SKM-1 treated with dmso at 0.1 percent for 144 hours (cell line): Measurements from ENCODE around the gene HTN1.
"Not testable (repeated sequence)": the region's sequence is repeated elsewhere in the genome, so short reads cannot be mapped to it uniquely, and the experiment has no call there.

Experiments used
- DNase-seq: peaks from one replicate; lab custom pipeline; 2025; ENCODE audit not compliant: unreplicated experiment; lab: John Stamatoyannopoulos, UW

Gene HTN1

GRCh38 chr4:70050138-70050537, at the start of gene HTN1:
Gene HTN1, plus strand, starts transcription at chr4:70050438. Its CDS starts 2,639 bp downstream, at chr4:70053077.
- not testable (repeated sequence) for DNase-seq

DNA sequence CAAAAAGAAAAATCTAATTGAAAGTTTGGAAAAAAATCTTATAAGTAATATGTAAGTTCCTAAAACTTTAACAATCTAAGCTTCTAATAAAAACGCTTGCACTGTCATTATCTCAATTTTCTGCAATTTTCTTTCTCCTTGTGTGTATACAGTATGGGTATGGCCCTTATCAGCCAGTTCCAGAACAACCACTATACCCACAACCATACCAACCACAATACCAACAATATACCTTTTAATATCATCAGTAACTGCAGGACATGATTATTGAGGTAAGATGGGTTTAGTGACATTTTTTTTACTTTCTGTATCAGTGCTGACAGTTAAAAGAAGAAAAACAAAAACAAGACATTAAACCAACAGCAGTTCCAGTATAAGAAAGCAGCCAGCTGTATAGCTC, 49.5 kb upstream of the HTN1 start:
- DNase-seq: no peak

GRCh38 chr4:70002507-70002906, 47.7 kb upstream of the HTN1 start:
- DNase-seq: no peak

DNA sequence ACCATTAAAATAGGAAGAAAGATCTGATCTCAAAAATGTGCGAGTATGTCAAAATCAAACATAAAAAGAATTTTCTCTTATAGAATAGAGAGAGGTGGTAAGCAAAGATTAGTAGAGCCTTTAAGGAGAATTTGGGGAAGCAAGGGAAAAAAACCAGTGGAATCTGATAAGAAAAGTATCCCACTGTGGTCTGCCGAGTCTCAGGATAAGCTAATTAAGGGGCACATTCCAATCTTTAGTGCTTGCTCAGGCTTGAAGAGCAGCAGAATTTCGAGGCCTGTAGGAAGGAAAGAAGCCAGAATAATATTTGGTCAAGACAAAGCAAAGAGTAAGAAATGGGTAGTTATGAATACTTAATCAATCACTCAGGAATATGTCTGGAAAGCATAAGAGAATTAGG, 41.5 kb upstream of the HTN1 start:
- no peak for DNase-seq

GRCh38 chr4:70019006-70019405, 31.2 kb upstream of the HTN1 start:
- DNase-seq: not testable (repeated sequence)

DNA sequence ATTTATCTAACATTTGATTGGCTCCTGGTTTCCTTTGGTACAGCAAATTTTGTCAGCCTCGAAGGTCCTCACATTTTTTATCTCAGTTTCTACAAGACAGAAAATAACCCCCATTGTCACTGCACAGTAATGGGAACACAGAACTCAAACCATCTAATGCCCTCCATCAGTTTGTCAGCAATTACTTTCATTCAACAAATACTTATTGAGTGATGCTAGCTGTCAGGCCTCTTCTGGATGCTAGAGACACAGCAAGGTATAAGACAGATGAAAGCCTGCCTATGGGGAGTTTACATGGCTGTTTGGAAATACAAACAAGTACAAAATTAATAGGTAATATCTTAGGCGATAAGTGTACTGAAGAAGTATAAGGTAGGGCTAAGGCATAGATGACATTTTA, 27.0 kb upstream of the HTN1 start:
- DNase-seq: no peak

GRCh38 chr4:70027011-70027410, 23.2 kb upstream of the HTN1 start:
- DNase-seq: no peak

GRCh38 chr4:70028159-70028558, 22.1 kb upstream of the HTN1 start, which contains the start of gene HTN3:
Gene HTN3, plus strand, starts transcription at chr4:70028459. Its CDS starts 2,282 bp downstream, at chr4:70030741.
- DNase-seq: not testable (repeated sequence)

- DNase-seq: not testable (repeated sequence)
Measured at GRCh38 chr4:70037559-70037958, 12.7 kb upstream of the HTN1 start.

DNA sequence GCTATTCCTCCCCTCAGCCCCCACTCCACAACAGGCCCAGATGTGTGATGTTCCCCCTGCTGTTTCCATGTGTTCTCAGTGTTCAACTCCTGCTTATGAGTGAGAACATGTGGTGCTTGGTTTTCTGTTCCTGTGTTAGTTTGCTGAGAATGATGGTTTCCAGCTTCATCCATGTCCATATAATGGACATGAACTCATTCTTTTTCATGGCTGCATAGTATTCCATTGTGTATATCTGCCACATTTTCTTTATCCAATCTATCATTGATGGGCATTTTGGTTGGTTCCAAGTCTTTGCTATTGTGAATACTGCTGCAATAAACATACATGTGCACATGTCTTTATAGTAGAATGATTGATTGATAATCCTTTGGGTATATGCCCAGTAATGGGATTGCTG, 10.3 kb upstream of the HTN1 start:
- not testable (repeated sequence) for DNase-seq

DNA sequence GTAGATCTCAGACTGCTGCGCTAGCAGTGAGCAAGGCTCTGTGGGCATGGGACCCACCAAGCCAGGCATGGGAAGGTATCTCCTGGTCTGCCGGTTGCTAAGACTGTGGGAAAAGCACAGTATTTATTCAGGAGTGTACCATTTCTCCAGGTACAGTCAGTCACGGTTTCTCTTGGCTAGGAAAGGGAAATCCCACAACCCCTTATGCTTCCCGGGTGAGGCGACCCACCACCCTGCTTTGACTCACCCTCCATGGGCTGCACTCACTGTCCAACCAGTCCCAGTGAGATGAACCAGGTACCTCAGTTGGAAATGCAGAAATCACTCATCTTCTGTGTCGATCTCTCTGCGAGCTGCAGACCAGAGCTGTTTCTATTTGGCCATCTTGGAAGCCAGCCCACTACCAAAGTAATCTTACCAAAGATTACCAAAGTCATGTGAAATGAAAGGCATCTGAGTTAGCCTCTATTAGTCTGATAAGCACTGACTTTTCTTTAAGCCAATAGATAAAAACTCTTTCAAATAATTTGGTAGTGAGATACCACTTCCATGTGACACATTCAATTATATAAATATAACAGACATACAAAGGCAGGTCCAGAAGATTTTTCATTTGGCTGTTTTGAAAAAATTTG, 8.5 kb upstream of the HTN1 start:
- DNase-seq: no peak

GRCh38 chr4:70056534-70056933, 6.3 kb downstream of the HTN1 start:
- not testable (repeated sequence) for DNase-seq

DNA sequence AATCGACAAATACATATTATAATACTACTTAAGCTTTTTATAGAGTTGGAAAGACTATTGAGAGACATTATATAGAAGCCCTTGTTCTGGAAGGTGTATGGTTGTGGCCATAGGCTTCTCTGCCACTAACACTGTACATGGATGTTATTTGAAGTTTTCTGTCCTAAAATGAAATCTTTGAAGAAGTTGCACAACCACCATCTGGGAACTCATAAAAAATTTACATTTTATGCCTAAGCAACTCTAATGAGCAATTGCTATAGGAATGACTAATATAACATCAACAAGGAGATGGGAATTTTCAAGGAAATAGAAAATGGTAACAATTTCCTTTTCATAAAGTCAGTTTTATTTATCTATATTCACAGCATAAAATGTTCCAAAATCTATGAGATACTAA, 7.4 kb downstream of the HTN1 start:
- DNase-seq: no peak

DNA sequence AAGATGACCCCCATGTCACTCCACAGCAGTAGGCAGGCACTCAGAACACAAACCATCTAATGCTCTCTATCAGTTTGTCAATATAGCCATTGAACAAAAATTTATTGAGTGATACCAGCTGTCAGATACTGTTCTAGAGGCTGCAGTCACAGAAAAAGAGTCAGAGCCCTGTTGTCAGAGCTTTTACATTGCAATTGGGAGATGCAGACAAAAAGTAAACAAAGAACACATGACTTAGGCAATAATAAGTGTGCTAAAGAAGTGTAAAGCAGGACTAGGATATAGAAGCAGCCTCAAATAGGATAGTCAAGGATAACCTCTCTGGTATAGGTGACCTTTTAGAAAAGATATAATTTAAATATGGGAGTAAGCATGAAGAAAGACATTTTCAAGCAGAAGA, 8.9 kb downstream of the HTN1 start:
- DNase-seq: no peak

GRCh38 chr4:70062000-70062399, 11.8 kb downstream of the HTN1 start:
- no peak for DNase-seq

DNA sequence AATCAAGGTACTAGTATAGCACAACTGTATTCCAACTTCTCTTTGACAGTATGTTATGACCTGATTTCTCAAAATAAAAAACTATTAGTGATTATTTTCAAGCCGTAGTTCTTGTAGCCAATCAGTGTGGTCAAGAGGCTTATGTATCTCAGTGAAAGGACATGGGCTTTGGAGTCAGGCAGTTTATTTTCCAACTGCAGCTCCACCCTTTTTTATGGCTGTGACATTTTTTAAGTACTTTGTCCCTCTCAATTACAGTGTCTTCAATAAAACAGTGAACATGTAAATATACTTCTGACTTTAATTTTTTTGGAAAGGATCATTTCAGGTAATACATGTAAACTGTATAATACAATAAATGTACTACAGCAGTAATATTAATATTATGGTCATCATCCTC, 30.0 kb downstream of the HTN1 start:
- no peak for DNase-seq

DNA sequence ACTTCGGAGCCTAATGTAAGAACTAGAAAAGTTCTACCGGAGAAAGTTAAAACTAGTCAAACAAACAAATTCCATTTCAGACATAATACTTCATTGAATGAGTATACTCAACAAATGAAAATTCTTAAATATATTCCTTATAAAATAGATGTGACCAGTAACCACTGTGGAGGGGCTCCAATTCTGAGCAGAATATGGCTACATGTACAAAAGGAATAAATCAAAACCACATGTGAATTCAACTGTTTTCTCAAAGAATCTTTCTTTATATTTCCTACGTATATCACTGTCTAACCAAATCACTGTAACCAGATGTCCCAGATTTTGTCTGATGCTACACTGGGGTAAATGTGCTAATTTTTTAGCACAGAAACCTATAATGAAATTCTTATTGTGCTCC, 49.0 kb downstream of the HTN1 start:
- DNase-seq: no peak
